Inferior parietal cortex (tissue), 1 donor: Measurements from ENCODE around the gene PHACTR1.

Experiments
- DNase-seq: peaks from one replicate; pipeline ENCODE4 v3.0.0-alpha.2; 2016; ENCODE audit errors: extremely low spot score

The PHACTR1 gene

GRCh38 chr6:12951415-12951814, 234.8 kb downstream of the PHACTR1 start:
- no peak for DNase-seq

DNA sequence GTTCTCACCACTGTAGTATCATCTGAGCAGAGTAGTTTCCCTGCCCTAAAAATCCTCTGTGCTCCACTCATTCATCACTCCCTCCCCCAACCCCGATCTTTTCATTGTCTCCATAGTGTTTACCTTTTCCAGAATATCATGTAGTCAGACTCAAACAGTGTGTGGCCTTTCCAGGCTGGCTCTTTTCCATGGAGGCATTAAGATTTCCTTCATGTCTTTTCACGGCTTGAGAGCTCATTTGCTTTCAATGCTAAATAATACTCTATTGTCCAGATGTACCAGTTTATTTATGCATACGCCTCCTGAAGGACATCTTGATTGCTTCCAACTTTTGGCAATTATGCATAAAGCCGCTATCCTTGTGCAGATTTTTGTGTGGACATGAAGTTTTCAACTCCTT, 235.8 kb downstream of the PHACTR1 start:
- no peak for DNase-seq

GRCh38 chr6:12955956-12956355, 239.4 kb downstream of the PHACTR1 start:
- no peak for DNase-seq

DNA sequence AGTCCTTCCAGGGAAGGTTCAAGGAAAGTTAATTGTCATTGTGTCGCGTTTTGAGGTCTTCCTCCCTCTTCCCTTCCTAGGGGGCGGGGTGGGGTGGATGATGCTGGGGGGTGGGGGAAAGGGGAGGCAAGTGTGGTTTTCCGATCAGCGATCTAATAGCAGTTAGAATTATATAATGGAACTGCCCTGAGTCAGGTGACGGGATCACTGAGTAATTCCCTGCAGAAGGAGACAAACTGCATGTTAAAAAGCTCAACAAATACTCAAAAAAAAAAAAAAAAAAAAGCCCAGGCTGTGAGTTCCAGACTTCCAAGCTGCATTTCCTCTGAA, 240.4 kb downstream of the PHACTR1 start:
- no peak for DNase-seq

DNA sequence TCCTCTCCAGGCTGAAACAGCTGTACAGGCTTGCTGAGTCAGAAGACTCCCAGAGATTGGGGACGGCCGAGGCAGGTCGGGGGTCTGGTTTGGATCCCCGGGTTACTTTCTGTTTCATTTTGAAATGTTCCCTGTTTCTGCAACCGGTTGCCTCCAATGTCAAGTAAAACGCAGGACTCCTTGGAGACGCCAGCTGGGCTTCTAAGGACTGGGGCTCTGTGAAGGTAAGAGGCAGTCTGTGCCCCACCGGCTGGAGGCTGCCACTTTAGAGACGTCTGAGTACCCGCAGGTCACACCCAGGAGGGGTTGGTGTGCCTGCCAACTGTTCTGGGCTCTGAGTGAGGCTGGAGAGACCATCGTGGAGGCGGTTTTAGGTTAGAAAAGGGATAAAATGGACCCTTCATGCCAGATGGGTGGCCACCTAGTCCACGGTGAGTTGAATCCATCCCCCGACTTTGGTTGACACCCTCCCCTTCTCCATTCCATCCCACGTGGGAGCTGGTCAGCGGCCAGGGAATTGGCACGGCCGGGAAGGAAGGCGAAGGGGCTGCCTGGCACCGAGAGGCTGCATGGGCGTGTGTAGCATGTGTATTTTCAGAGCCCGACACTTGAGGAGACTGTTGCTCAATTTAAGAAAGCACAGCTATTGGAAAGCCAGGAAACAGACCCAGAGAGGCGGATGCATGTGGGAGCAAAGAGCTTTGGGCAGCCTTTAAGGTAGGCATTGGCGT, 240.9 kb downstream of the PHACTR1 start:
- peak; percentile 69 for DNase-seq

DNA sequence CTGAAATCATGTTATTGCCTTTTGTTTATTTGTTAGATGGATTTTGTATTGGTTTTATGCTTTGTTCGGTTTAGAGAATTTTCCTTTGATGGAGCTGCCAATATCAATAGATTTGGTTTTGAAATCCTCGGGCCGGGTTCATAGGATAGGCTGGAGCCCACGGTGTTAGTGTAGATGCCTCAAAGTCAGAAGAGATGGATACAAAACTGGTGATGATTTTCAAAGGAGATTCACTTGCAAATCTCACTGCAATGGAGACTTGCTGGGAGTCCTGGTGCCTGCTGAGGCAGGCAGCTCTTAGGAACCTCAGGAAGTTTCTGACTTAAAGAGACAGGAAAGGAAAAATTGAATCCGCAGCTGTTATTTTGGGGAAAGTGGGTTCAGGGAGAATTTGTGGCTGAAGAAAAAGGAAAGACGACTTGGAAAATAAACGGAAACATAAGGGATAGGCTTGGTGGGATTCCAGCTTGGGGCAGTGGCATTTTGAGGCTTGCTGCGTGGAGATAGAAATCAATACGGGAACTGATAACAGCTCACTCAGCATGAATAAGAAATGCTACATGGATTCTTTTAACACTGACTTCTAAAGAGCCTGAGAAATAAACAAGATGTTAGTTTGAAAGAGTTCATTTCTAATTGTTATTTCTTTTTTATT, 241.6 kb downstream of the PHACTR1 start:
- no peak for DNase-seq

GRCh38 chr6:12961761-12962160, 245.2 kb downstream of the PHACTR1 start:
- no peak for DNase-seq

- DNase-seq = no peak
These were observed 246.0 kb downstream of the PHACTR1 start for GRCh38 chr6:12962529-12962928.

- DNase-seq = no peak
These were observed 246.4 kb downstream of the PHACTR1 start for GRCh38 chr6:12962987-12963386.

DNA sequence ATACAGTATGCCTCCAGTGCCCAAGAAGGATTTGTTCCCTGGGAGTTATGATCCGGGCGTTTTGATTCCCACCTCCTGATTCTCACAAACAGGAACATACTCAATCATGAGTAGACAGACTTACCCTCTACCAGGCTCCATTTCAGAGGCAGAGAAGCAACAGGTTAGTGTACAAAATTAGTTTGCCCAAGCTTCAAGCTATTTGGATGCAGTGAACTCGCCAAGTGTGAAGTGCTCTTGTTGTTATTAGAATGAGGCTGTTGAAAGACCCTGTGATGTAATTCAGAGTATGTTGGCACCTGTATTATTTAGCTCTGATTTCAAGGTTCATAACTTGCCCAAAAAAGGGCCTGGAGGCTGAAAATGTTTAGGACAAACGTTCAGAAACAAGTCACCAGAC, 247.0 kb downstream of the PHACTR1 start:
- DNase-seq = no peak

- DNase-seq = no peak
These were observed 251.1 kb downstream of the PHACTR1 start for GRCh38 chr6:12967686-12968085.

DNA sequence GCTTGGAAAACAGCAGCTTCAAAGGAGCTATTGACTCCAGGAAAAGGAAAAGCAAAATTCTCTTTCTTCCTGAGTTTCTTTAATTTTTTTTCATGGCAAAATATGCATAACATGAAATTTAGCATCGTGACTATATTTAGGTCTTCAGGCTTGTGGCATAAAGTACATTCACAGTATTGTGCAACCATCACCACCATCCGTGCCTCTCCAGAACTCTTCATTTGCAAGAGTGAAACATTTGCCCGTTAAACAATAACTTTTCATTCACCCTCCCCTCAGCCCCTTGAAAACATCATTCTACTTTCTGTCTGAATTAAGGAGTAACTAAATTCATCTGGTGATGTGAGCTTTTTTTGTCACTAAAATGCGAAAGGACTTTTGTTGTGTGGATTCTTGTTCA, 251.7 kb downstream of the PHACTR1 start:
- no peak for DNase-seq

GRCh38 chr6:12968839-12969558, 252.4 kb downstream of the PHACTR1 start:
- no peak for DNase-seq

GRCh38 chr6:12969966-12970365, 253.4 kb downstream of the PHACTR1 start:
- DNase-seq = no peak

- no peak for DNase-seq
These were observed 256.8 kb downstream of the PHACTR1 start for GRCh38 chr6:12973386-12973785.

GRCh38 chr6:12974551-12974950, 258.0 kb downstream of the PHACTR1 start:
- no peak for DNase-seq

DNA sequence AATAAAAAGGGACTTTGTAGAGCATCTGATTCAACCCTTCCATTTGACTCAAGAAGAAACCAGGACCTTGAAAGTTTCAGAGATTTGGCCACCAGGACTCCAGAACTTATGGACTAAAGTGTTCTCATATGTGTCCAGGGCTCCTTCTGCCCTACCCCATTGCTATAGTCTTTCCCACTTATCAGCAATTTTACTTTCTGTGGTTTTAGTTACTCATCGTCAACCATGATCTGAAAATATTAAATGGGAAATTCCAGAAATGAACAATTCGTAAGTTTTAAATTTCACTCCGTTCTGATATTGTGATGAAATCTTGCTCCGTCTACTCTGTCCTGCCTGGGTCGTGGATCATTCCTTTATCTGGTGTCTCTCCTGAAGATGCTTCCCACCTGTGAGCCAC, 259.8 kb downstream of the PHACTR1 start:
- DNase-seq = no peak

GRCh38 chr6:12977206-12977605, 260.6 kb downstream of the PHACTR1 start:
- DNase-seq = no peak

DNA sequence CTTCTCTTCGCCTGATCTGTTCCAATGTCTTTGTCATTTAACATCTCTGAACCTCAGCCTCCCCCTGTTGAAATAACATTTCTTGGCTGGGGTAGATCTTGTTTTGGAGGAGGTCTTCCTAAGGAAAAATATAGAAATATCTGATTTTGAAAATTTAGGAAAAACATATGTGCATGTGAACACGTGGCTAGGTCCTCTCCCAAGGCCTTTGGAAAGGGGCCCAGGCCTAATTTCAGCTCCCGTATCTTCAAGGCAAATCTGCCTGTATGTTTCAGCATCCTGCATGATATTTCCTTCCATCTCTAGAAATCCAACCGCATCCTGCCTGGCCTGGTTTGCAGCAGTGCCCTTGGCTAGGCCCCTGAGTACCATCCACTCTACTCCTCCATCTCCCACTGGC, 261.2 kb downstream of the PHACTR1 start:
- DNase-seq = no peak

- DNase-seq = no peak
These were observed 264.2 kb downstream of the PHACTR1 start for GRCh38 chr6:12980741-12981140.

GRCh38 chr6:12984776-12985175, 268.2 kb downstream of the PHACTR1 start:
- DNase-seq = no peak

DNA sequence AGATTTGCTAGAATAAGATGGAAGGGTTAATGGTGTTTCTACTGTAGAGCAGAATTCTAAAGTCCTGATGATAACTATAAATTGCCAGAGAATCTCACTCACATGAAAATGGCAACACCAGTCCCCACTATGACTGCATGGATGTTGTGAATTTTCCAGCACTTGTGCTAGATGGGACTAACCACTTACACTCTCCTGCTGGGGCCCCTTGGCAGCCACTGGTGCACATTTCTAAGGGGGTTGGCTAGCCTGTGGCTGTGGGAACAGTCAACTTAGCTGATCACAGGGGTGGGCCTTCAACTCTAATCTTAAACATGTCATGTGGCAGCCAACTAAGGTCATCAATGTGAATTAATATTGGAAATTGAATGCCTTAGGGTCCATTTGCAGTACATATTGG, 271.2 kb downstream of the PHACTR1 start:
- DNase-seq = no peak

- no peak for DNase-seq
These were observed 273.6 kb downstream of the PHACTR1 start for GRCh38 chr6:12990162-12990561.
